Upper lobe of left lung (tissue), 4 donors: ENCODE results near the gene GLUL.

Experiments
- CTCF ChIP-seq, 6 experiments: fragments of 450-650 bp in 4 of 6; fragments of 200-600 bp in 2 of 6; sonication (generic) in 2 of 6; IDR thresholded peaks; one replicate each; pipeline ENCODE4 v1.5.1; 2016 to 2019; ENCODE audit warnings: antibody characterized with exemption in 6 of 6
- EP300 ChIP-seq, 4 donors: sonication (generic); formaldehyde crosslinking; IDR thresholded peaks; one replicate each; pipeline ENCODE4 v1.5.1; 2017; ENCODE audit warnings: antibody characterized with exemption in 4 of 4, control low read depth in 2 of 4

DNA sequence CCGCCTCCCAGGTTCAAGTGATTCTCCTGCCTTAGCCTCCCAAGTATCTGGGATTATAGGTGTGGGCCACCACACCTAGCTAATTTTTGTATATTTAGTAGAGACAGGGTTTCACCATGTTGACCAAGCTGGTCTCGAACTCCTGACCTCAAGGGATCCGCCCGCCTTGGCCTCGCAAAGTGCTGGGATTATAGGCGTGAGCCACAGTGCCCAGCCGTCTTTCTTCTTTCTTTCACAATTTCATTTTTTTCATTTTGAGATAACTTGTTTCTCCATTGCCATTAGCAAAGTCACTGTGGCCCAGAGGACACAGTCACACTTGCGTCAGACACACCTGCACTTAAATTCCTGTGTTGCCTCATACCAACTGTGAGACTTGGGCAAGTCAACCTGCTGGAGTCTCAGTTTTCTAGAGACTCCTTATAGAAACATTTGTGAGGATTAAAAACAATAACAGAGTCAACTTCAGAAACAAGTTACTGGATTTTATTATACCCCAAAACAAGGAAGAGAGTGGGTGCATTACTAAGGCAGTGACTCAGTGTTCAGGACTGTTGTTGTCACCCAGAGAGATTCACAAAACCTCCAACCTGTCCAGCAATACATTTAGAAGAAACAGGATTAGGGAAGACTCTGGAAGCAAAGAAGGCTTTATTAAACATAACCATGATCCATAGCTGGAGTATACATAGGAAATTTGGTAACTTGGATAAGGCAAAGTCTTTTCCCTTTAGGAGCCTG is 6.2 kb upstream of the GLUL start:
- TF ChIP-seq CTCF (IDR thresholded peaks at IDR 0.05) (no peak), EP300 (IDR thresholded peaks at IDR 0.05) (no peak)
